ENCODE results near the gene GALNTL6.

DNA sequence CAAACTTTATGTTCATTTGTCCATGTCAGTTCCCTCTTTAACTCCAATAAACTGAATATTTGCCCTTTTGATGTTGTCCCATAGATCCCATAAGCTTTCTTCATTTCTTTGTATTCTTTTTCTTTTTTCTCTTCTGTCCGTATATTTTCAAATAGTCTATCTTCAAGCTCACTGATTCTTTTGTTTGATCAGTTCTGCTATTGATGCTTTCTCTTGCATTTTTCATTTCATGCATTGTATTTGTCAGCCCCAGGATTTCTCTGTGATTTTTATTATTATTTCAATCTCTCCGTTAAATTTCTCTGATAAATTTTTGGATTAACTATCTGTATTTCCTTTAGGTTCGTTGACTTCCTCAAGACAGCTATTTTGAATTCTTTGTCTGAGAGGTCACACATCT is 1082.5 kb downstream of the GALNTL6 start:
- TF ChIP-seq, protein P1, sequence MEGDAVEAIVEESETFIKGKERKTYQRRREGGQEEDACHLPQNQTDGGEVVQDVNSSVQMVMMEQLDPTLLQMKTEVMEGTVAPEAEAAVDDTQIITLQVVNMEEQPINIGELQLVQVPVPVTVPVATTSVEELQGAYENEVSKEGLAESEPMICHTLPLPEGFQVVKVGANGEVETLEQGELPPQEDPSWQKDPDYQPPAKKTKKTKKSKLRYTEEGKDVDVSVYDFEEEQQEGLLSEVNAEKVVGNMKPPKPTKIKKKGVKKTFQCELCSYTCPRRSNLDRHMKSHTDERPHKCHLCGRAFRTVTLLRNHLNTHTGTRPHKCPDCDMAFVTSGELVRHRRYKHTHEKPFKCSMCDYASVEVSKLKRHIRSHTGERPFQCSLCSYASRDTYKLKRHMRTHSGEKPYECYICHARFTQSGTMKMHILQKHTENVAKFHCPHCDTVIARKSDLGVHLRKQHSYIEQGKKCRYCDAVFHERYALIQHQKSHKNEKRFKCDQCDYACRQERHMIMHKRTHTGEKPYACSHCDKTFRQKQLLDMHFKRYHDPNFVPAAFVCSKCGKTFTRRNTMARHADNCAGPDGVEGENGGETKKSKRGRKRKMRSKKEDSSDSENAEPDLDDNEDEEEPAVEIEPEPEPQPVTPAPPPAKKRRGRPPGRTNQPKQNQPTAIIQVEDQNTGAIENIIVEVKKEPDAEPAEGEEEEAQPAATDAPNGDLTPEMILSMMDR (IDR thresholded peaks at IDR 0.05) = no peak
- TF ChIP-seq POLR2A (IDR thresholded peaks at IDR 0.05) (no peak), EP300 (IDR thresholded peaks at IDR 0.05) (no peak)

Measured in stomach (tissue), 4 donors.